GM18508 (cell line): ENCODE data around the gene KRTAP12-4.
"Not testable (repeated sequence)": the region's sequence is repeated elsewhere in the genome, so short reads cannot be mapped to it uniquely, and the experiment has no call there.

Experiments
- ATAC-seq: cut with Tn5 transposase; IDR thresholded peaks from one replicate; pipeline ENCODE4 v1.9.1; 2021; ENCODE audit warnings: moderate number of reproducible peaks; ENCODE audit not compliant: insufficient read depth, unreplicated experiment

Gene KRTAP12-4

GRCh38 chr21:44637018-44637850 lies 17.2 kb downstream of the KRTAP12-4 start, which contains the start of gene KRTAP10-10:
Gene KRTAP10-10, plus strand, starts transcription at chr21:44637356. Its CDS starts 62 bp downstream, at chr21:44637418.
- ATAC-seq, result no peak

- ATAC-seq, result no peak
Observed at GRCh38 chr21:44636209-44637017, 18.0 kb downstream of the KRTAP12-4 start.

- no peak for ATAC-seq
Observed at GRCh38 chr21:44632067-44632466, 22.4 kb downstream of the KRTAP12-4 start.

GRCh38 chr21:44630440-44630839 lies 24.0 kb downstream of the KRTAP12-4 start:
- ATAC-seq, result no peak

GRCh38 chr21:44628707-44629391 lies 25.6 kb downstream of the KRTAP12-4 start:
- ATAC-seq, result no peak

GRCh38 chr21:44627831-44628233 lies 26.6 kb downstream of the KRTAP12-4 start:
- not testable (repeated sequence) for ATAC-seq

- ATAC-seq, result not testable (repeated sequence)
Observed at GRCh38 chr21:44627181-44627822, 27.2 kb downstream of the KRTAP12-4 start.

- ATAC-seq, result no peak
Observed at GRCh38 chr21:44626673-44627143, 27.8 kb downstream of the KRTAP12-4 start, which contains the start of gene KRTAP10-9. Gene KRTAP10-9, plus strand, starts transcription at chr21:44627093. Its CDS starts 79 bp downstream, at chr21:44627172.

- no peak for ATAC-seq
Observed at GRCh38 chr21:44626262-44626661, 28.2 kb downstream of the KRTAP12-4 start.

GRCh38 chr21:44625756-44626155 lies 28.7 kb downstream of the KRTAP12-4 start:
- no peak for ATAC-seq

GRCh38 chr21:44623575-44623974 lies 30.9 kb downstream of the KRTAP12-4 start:
- ATAC-seq, result no peak

GRCh38 chr21:44619886-44620285 lies 34.6 kb downstream of the KRTAP12-4 start:
- ATAC-seq, result no peak

GRCh38 chr21:44618909-44619308 lies 35.5 kb downstream of the KRTAP12-4 start:
- no peak for ATAC-seq

GRCh38 chr21:44618504-44618903 lies 36.0 kb downstream of the KRTAP12-4 start:
- ATAC-seq, result no peak

GRCh38 chr21:44617071-44617501 lies 37.4 kb downstream of the KRTAP12-4 start:
- no peak for ATAC-seq

- ATAC-seq, result no peak
Observed at GRCh38 chr21:44616591-44616926, 37.9 kb downstream of the KRTAP12-4 start.

GRCh38 chr21:44615911-44616590 lies 38.4 kb downstream of the KRTAP12-4 start:
- no peak for ATAC-seq

GRCh38 chr21:44615466-44615865 lies 39.0 kb downstream of the KRTAP12-4 start:
- no peak for ATAC-seq

- ATAC-seq, result no peak
Observed at GRCh38 chr21:44614961-44615391, 39.5 kb downstream of the KRTAP12-4 start.
